ENCODE measurements around the gene MARCHF9. TPM values are rescaled to one million over a fixed set of nuclear protein-coding genes. Genes with fewer than 3 reads are reported as not detected.
A peak's percentile ranks its signal among the peaks of the same experiment; 100 is the strongest.

The MARCHF9 gene, protein sequence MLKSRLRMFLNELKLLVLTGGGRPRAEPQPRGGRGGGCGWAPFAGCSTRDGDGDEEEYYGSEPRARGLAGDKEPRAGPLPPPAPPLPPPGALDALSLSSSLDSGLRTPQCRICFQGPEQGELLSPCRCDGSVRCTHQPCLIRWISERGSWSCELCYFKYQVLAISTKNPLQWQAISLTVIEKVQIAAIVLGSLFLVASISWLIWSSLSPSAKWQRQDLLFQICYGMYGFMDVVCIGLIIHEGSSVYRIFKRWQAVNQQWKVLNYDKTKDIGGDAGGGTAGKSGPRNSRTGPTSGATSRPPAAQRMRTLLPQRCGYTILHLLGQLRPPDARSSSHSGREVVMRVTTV
- total RNA-seq, result 81.4 and 83.1 TPM in 2 replicates
- total RNA-seq (2013), result 36.7 TPM
- 120 and 128 TPM in 2 replicates for polyA plus RNA-seq
- 46.9 and 57.9 TPM in 2 replicates for polyA minus RNA-seq

DNA sequence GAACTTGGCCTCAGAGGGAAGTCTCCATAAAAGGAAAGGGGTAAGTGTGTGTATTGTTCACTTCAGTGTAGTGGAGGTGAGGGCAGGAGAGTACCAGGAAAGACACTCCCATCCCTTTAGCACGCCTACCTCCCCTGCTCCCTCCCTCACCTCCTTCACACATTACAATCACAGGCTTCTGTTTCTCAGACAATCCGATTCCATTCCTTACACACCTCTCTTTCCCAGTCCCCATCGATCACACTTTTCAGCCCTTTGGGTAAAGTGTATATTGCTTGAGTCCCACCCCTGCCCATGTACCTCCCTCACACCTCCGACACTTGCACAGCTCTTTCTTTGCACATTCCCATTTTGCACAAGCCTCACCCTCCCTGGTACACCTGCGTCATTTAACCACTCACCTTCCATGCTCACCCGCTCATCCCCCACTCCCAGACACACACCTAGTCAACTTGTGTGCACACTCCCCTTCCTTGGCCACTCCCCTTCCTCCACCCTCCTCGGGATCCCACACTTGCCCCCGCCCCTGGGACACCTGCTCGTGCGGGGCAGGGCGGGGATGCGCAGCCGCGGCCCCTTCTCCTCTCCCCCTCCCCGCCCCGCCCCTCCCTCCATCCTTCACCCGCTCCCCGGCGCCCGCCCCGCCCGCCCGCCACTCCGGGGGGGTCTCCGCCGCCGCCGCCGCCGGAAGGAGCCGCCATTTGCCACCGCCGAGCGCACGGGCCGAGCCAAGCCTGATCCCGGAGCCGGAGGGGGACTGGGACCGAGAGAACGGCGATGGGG, at the start of gene MARCHF9:
TSS of gene MARCHF9 (plus strand) at position 693 of the 783 bp plus-strand sequence. CDS start 426 bp downstream, outside the sequence.
- CTCF ChIA-PET, result interaction anchor here (1.2 to 2.6 kb wide), 4 partner anchors 18 to 150 kb away, joined by 5 to 31 read pairs (median 6); partner anchors contain the start of genes EEF1AKMT3, METTL1 and TSFM

More for the DNA sequence above, at the start of gene MARCHF9:
- H3K4me1 ChIP-seq (ENCODE audit: control insufficient read depth in 2 of 2, insufficient read depth in 2 of 2, low read length in 2 of 2), result peaks cover 41 to 64% of the 10 kb centered on the region in 2 donors
- peak within 1 kb of the TSS; percentile 96 for H3K4me3 Mint-ChIP-seq
- ATAC-seq (ENCODE audit: low read depth), result peak; percentile 42
- peaks cover 1 to 36% of the 10 kb centered on the region in 2 experiments for H3K36me3 ChIP-seq (replicated peaks in 1 of 2; ENCODE audit: control extremely low read depth in 1 of 2, control insufficient read depth in 1 of 2, extremely low read depth in 1 of 2, insufficient read depth in 2 of 2, low read length in 1 of 2)
- H3K9me3 Mint-ChIP-seq (ENCODE audit: insufficient read depth), result no peaks in the 10 kb centered on the region
- peak within 1 kb of the TSS; percentile 90 for H3K4me2 ChIP-seq (replicated peaks; ENCODE audit: low read depth, low read length, poor library complexity, severe bottlenecking)
- POLR2A ChIA-PET, result interaction anchor here (0.6 to 1.0 kb wide), 2 partner anchors 10 to 92 kb away, joined by 3 to 4 read pairs; partner anchors contain the start of genes CTDSP2 and TSPAN31
- peak; percentile 88 for DNase-seq
- intact Hi-C loops (cut with micrococcal nuclease), result loop anchor here (5.0 to 10.0 kb wide), 7 partner anchors 78 to 1637 kb away; partner anchors contain the start of genes CTDSP2, GLI1, INHBE and MARS1
- H3K9me3 ChIP-seq (ENCODE audit: control extremely low read depth in 1 of 3, control insufficient read depth in 2 of 3, insufficient read depth in 1 of 3, low read length in 2 of 3), result no peaks in the 10 kb centered on the region
- no peaks in the 10 kb centered on the region for H3K27me3 ChIP-seq (replicated peaks in 1 of 4; ENCODE audit: control extremely low read depth in 1 of 4, control insufficient read depth in 3 of 4, insufficient read depth in 4 of 4, low read length in 3 of 4)
- peak within 1 kb of the TSS; percentile 80 for H3K9ac ChIP-seq (ENCODE audit: low read length)
- H3K4me1 Mint-ChIP-seq, result peaks cover 67% of the 10 kb centered on the region
- TF ChIP-seq, protein P1, sequence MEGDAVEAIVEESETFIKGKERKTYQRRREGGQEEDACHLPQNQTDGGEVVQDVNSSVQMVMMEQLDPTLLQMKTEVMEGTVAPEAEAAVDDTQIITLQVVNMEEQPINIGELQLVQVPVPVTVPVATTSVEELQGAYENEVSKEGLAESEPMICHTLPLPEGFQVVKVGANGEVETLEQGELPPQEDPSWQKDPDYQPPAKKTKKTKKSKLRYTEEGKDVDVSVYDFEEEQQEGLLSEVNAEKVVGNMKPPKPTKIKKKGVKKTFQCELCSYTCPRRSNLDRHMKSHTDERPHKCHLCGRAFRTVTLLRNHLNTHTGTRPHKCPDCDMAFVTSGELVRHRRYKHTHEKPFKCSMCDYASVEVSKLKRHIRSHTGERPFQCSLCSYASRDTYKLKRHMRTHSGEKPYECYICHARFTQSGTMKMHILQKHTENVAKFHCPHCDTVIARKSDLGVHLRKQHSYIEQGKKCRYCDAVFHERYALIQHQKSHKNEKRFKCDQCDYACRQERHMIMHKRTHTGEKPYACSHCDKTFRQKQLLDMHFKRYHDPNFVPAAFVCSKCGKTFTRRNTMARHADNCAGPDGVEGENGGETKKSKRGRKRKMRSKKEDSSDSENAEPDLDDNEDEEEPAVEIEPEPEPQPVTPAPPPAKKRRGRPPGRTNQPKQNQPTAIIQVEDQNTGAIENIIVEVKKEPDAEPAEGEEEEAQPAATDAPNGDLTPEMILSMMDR (IDR thresholded peaks at IDR 0.05), result no peak
- TF ChIP-seq EZH2 (IDR thresholded peaks at IDR 0.05; ENCODE audit: borderline replicate concordance, insufficient read depth, low read depth, low read length, poor library complexity, severe bottlenecking), result no peak
- WGBS (ENCODE audit: insufficient coverage), result under 1% methylated on average over 24 of the region's 41 CpGs
- peak within 1 kb of the TSS; percentile 90 to 98 for H3K27ac ChIP-seq (ENCODE audit: low read length in 2 of 2)
- peaks cover 36% of the 10 kb centered on the region for H4K20me1 ChIP-seq (ENCODE audit: control insufficient read depth, insufficient read depth, low read length, poor library complexity, severe bottlenecking)
- H3K79me2 ChIP-seq (ENCODE audit: control insufficient read depth, insufficient read depth, low read length), result peaks cover 43% of the 10 kb centered on the region
- H3K27ac Mint-ChIP-seq, result peak within 1 kb of the TSS; percentile 95
- H2AFZ ChIP-seq (ENCODE audit: insufficient read depth, low read depth, low read length, poor library complexity, severe bottlenecking), result peak within 1 kb of the TSS; percentile 55
- H3K27me3 Mint-ChIP-seq, result no peaks in the 10 kb centered on the region
- H3K4me3 ChIP-seq (ENCODE audit: control extremely low read depth in 1 of 5, extremely low read depth in 1 of 5, insufficient read depth in 1 of 5, low read depth in 2 of 5, low read length in 4 of 5), result peak within 1 kb of the TSS; percentile 67 to 87 (median 85)
